SK-N-SH (cell line): ENCODE data around the gene MCCD1.

ENCODE experiments used
- EP300 ChIP-seq, 2 experiments: IDR thresholded peaks; 2 replicates each; pipeline versions ENCODE4 v1.4.0 to v1.6.1; 2012; ENCODE audit warnings: borderline replicate concordance in 1 of 2, low read depth in 1 of 2, low read length in 1 of 2
- MXI1 ChIP-seq: IDR thresholded peaks from 2 replicates; pipeline ENCODE4 v1.6.1; 2012; ENCODE audit warnings: mild to moderate bottlenecking, low read depth, low read length, improper control_type of control experiment
- REST ChIP-seq: IDR thresholded peaks from 2 replicates; pipeline ENCODE4 v1.6.1; 2012; ENCODE audit warnings: mild to moderate bottlenecking, low read depth, low read length, moderate library complexity

- TF ChIP-seq REST (no peak), EP300 (IDR thresholded peaks at IDR 0.05; ENCODE audit: borderline replicate concordance in 1 of 2, low read depth in 1 of 2, low read length in 1 of 2) (no peak), MXI1 (no peak)
Observed at GRCh38 chr6:31533455-31533841, 4.7 kb downstream of the MCCD1 start.
